ENCODE data around the gene PHF20.

- no peak for TF ChIP-seq CTCF (IDR thresholded peaks at IDR 0.05)
- no peak for TF ChIP-seq POLR2A (IDR thresholded peaks at IDR 0.05)
Measured at GRCh38 chr20:35734374-35734773, 37.4 kb upstream of the PHF20 start.
